OCI-LY7 (cell line): ENCODE results near the gene OXLD1. TPM values are rescaled to one million over a fixed set of nuclear protein-coding genes. Genes with fewer than 3 reads are reported as not detected.

Experiments used
- BruUV-seq: library from RNA; stranded (reverse); fragments of 400-500 nt; replicated peaks from 2 replicates; lab custom pipeline; 2021; lab: Mats Ljungman, UMichigan
- CTCF ChIA-PET: fragments of 300-600 bp; sonication (Branson Sonifier 250); formaldehyde crosslinking; loops from one replicate; lab custom pipeline; 2022; ENCODE audit warnings: antibody characterized with exemption; ENCODE audit not compliant: unreplicated experiment; lab: Charles Lee
- POLR2A ChIA-PET: fragments of 300-600 bp; sonication (Branson Sonifier 250); formaldehyde crosslinking; loops from one replicate; lab custom pipeline; 2022; ENCODE audit warnings: antibody characterized with exemption; lab: Charles Lee
- DNase-seq: peaks from one replicate; pipeline ENCODE4 v3.0.0-alpha.2; 2015; ENCODE audit warnings: low spot score
- H2AFZ ChIP-seq: fragments of 200-600 bp; sonication (generic), shearing (Covaris generic); 2 replicates; pipeline ENCODE4 v1.6.1; 2014; ENCODE audit warnings: mild to moderate bottlenecking, antibody characterized with exemption, low read length, moderate library complexity
- H3K27ac ChIP-seq: fragments of 200-600 bp; sonication (generic); 2 replicates; pipeline ENCODE4 v1.5.1; 2014; ENCODE audit warnings: mixed run types, low read depth, mild to moderate bottlenecking, moderate library complexity, low read length, inconsistent platforms; ENCODE audit not compliant: poor library complexity, severe bottlenecking
- H3K36me3 ChIP-seq: fragments of 200-600 bp; sonication (generic); 2 replicates; pipeline ENCODE4 v1.6.1; 2014; ENCODE audit warnings: mild to moderate bottlenecking, antibody characterized with exemption, low read length, moderate library complexity, mixed read lengths; ENCODE audit not compliant: insufficient read depth
- H3K4me1 ChIP-seq: fragments of 200-600 bp; sonication (generic); 2 replicates; pipeline ENCODE4 v1.5.1; 2014; ENCODE audit warnings: mild to moderate bottlenecking, low read length; ENCODE audit not compliant: insufficient read depth, poor library complexity, severe bottlenecking
- H3K4me2 ChIP-seq: fragments of 200-600 bp; sonication (generic); 2 replicates; pipeline ENCODE4 v1.6.1; 2014; ENCODE audit warnings: mild to moderate bottlenecking, low read length
- H3K4me3 ChIP-seq: fragments of 200-600 bp; sonication (generic); 2 replicates; pipeline ENCODE4 v1.5.1; 2014; ENCODE audit warnings: mild to moderate bottlenecking, low read depth, low read length; ENCODE audit not compliant: poor library complexity, severe bottlenecking
- H3K79me2 ChIP-seq: fragments of 200-600 bp; sonication (generic); 2 replicates; pipeline ENCODE4 v1.6.1; 2016; ENCODE audit warnings: low read depth, mild to moderate bottlenecking, low read length, moderate library complexity, mixed read lengths; ENCODE audit not compliant: insufficient read depth
- H3K9me2 ChIP-seq: fragments of 200-600 bp; sonication (generic); 2 replicates; pipeline ENCODE4 v1.6.1; 2016; ENCODE audit warnings: mild to moderate bottlenecking, low read length, mixed read lengths; ENCODE audit not compliant: insufficient read depth
- H3K9me3 ChIP-seq: fragments of 200-600 bp; sonication (generic); 2 replicates; pipeline ENCODE4 v1.6.1; 2014; ENCODE audit warnings: mild to moderate bottlenecking, mixed run types, low read length, mixed read lengths
- H4K20me1 ChIP-seq: fragments of 200-600 bp; sonication (generic); 2 replicates; pipeline ENCODE4 v1.6.1; 2014; ENCODE audit warnings: mild to moderate bottlenecking, antibody characterized with exemption, low read length, moderate library complexity, mixed read lengths; ENCODE audit not compliant: insufficient read depth
- CTCF ChIP-seq: fragments of 200-600 bp; sonication (generic); conservative IDR thresholded peaks from 2 replicates; pipeline ENCODE4 v1.5.1; 2014; ENCODE audit warnings: mild to moderate bottlenecking, antibody characterized with exemption, low read length, moderate library complexity, mixed read lengths
- EZH2phosphoT487 ChIP-seq: fragments of 200-600 bp; sonication (generic); IDR thresholded peaks from 2 replicates; pipeline ENCODE4 v1.6.1; 2018; ENCODE audit warnings: low read depth, borderline replicate concordance, mild to moderate bottlenecking, mixed run types, antibody characterized with exemption, low read length, moderate library complexity, mixed read lengths
- intact Hi-C: fragments of 100-400 bp; cut with micrococcal nuclease; formaldehyde crosslinking; loops from one replicate; pipeline ENCODE4 v1.10.0; 2022; ENCODE audit not compliant: unreplicated experiment
- total RNA-seq, 2 experiments: library from RNA; depleted of rRNA in 1 of 2; stranded (reverse); fragments of >200 nt in 1 of 2; shearing (Covaris generic) in 1 of 2; gene quantifications; 2 replicates each; pipeline ENCODE4 v1.2.3, GENCODE V29; 2014 to 2022

OXLD1 gene
- total RNA-seq, 2 experiments from 2014 or later: 116 to 151 TPM

GRCh38 chr17:81662002-81662401 is 4.4 kb downstream of the OXLD1 start:
- Histone ChIP-seq H3K4me2 (no peak overlapping the region), H4K20me1 (no peaks in the 10 kb centered on the region), H3K9me2 (no peaks in the 10 kb centered on the region), H3K4me3 (no peak overlapping the region), H3K4me1 (peaks cover 27% of the 10 kb centered on the region), H3K27ac (no peak overlapping the region), H3K36me3 (peaks cover 18% of the 10 kb centered on the region), H2AFZ (no peak overlapping the region), H3K79me2 (peaks cover 17% of the 10 kb centered on the region), H3K9me3 (no peaks in the 10 kb centered on the region)
- BruUV-seq: no TSS peak
- ChIA-PET POLR2A (no interaction called here), CTCF (no interaction called here)
- no peak for DNase-seq
- intact Hi-C loops: no loop called here
- no peak for TF ChIP-seq EZH2phosphoT487
- TF ChIP-seq CTCF: no peak

GRCh38 chr17:81660441-81660840 is 6.0 kb downstream of the OXLD1 start:
- Histone ChIP-seq H4K20me1 (no peaks in the 10 kb centered on the region), H2AFZ (no peak overlapping the region), H3K4me1 (peaks cover 26% of the 10 kb centered on the region), H3K79me2 (peaks cover 7% of the 10 kb centered on the region; the same call in 1 of the 2 replicates), H3K9me2 (no peaks in the 10 kb centered on the region), H3K27ac (no peak overlapping the region), H3K9me3 (no peaks in the 10 kb centered on the region), H3K4me2 (no peak overlapping the region), H3K36me3 (peaks cover 15% of the 10 kb centered on the region), H3K4me3 (no peak overlapping the region)
- intact Hi-C loops: no loop called here
- no TSS peak for BruUV-seq
- ChIA-PET CTCF (no interaction called here), POLR2A (interaction anchor here (0.6 to 0.7 kb wide), 2 partner anchors 8 to 9 kb away, joined by 3 to 4 read pairs; no protein-coding TSS in a partner anchor)
- DNase-seq: no peak
- no peak for TF ChIP-seq CTCF
- no peak for TF ChIP-seq EZH2phosphoT487

GRCh38 chr17:81659038-81659437 is 7.4 kb downstream of the OXLD1 start:
- H3K4me2 ChIP-seq: no peak overlapping the region
- ChIA-PET POLR2A (no interaction called here), CTCF (no interaction called here)
- H3K27ac ChIP-seq: no peak overlapping the region
- TF ChIP-seq EZH2phosphoT487 (no peak), CTCF (no peak)
- BruUV-seq: no TSS peak
- no peak overlapping the region for H3K4me3 ChIP-seq
- H3K9me3 ChIP-seq: no peaks in the 10 kb centered on the region
- no peaks in the 10 kb centered on the region for H4K20me1 ChIP-seq
- H3K9me2 ChIP-seq: no peaks in the 10 kb centered on the region
- intact Hi-C loops: no loop called here
- peaks cover 2% of the 10 kb centered on the region for H3K36me3 ChIP-seq
- H2AFZ ChIP-seq: no peak overlapping the region
- H3K79me2 ChIP-seq: no peaks in the 10 kb centered on the region
- H3K4me1 ChIP-seq: peaks cover 19% of the 10 kb centered on the region
- no peak for DNase-seq
